ENCODE measurements around the gene ACAP3.

- TF ChIP-seq CTCF (IDR thresholded peaks at IDR 0.05), result no peak
- no peak for TF ChIP-seq EP300 (IDR thresholded peaks at IDR 0.05)
- no peak for TF ChIP-seq CHD2 (IDR thresholded peaks at IDR 0.05; ENCODE audit: low read length, partially characterized antibody)
- TF ChIP-seq E2F6 (IDR thresholded peaks at IDR 0.05; ENCODE audit: borderline replicate concordance, low read depth), result no peak
Measured at GRCh38 chr1:1285102-1285571, 22.6 kb downstream of the ACAP3 start.
